ENCODE results near the gene NXPE3. TPM values are rescaled to one million over a fixed set of nuclear protein-coding genes. Genes with fewer than 3 reads are reported as not detected.

The NXPE3 gene
- polyA plus RNA-seq, 1 donor from 2014 or later = 6.6 TPM

DNA sequence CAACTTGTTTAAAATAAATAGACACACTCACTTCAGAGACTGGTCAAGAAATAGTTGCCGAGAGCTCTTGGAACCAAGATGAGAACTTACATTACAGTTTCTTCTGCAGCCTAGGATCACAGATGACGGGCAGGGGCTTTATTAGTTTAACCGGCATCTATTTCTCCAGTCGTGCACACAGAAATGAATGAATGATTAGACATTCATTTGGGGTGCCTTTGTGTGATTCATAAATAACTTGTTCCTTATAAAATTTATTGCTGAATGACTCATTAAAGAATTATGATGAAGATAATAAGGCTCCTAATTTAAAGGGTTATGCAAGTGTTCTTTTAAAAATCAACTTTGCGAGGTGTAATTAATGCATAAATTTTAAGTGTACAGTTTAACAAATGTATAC lies 91.1 kb downstream of the NXPE3 start:
- no peak for TF ChIP-seq EZH2 (IDR thresholded peaks at IDR 0.05; ENCODE audit: borderline replicate concordance, insufficient read depth, low read length, poor library complexity, severe bottlenecking)
- TF ChIP-seq MXI1 (conservative IDR thresholded peaks at IDR 0.05; ENCODE audit: poor library complexity, severe bottlenecking) = no peak
- no peak for TF ChIP-seq POLR2AphosphoS5 (IDR thresholded peaks at IDR 0.05)
- TF ChIP-seq, protein P1, sequence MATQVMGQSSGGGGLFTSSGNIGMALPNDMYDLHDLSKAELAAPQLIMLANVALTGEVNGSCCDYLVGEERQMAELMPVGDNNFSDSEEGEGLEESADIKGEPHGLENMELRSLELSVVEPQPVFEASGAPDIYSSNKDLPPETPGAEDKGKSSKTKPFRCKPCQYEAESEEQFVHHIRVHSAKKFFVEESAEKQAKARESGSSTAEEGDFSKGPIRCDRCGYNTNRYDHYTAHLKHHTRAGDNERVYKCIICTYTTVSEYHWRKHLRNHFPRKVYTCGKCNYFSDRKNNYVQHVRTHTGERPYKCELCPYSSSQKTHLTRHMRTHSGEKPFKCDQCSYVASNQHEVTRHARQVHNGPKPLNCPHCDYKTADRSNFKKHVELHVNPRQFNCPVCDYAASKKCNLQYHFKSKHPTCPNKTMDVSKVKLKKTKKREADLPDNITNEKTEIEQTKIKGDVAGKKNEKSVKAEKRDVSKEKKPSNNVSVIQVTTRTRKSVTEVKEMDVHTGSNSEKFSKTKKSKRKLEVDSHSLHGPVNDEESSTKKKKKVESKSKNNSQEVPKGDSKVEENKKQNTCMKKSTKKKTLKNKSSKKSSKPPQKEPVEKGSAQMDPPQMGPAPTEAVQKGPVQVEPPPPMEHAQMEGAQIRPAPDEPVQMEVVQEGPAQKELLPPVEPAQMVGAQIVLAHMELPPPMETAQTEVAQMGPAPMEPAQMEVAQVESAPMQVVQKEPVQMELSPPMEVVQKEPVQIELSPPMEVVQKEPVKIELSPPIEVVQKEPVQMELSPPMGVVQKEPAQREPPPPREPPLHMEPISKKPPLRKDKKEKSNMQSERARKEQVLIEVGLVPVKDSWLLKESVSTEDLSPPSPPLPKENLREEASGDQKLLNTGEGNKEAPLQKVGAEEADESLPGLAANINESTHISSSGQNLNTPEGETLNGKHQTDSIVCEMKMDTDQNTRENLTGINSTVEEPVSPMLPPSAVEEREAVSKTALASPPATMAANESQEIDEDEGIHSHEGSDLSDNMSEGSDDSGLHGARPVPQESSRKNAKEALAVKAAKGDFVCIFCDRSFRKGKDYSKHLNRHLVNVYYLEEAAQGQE (IDR thresholded peaks at IDR 0.05; ENCODE audit: borderline replicate concordance) = no peak
- TF ChIP-seq, protein P2, sequence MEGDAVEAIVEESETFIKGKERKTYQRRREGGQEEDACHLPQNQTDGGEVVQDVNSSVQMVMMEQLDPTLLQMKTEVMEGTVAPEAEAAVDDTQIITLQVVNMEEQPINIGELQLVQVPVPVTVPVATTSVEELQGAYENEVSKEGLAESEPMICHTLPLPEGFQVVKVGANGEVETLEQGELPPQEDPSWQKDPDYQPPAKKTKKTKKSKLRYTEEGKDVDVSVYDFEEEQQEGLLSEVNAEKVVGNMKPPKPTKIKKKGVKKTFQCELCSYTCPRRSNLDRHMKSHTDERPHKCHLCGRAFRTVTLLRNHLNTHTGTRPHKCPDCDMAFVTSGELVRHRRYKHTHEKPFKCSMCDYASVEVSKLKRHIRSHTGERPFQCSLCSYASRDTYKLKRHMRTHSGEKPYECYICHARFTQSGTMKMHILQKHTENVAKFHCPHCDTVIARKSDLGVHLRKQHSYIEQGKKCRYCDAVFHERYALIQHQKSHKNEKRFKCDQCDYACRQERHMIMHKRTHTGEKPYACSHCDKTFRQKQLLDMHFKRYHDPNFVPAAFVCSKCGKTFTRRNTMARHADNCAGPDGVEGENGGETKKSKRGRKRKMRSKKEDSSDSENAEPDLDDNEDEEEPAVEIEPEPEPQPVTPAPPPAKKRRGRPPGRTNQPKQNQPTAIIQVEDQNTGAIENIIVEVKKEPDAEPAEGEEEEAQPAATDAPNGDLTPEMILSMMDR (IDR thresholded peaks at IDR 0.05; ENCODE audit: poor library complexity, severe bottlenecking) = no peak
- TF ChIP-seq TAF1 (IDR thresholded peaks at IDR 0.05; ENCODE audit: low read depth) = no peak
- no peak for TF ChIP-seq SMC3 (conservative IDR thresholded peaks at IDR 0.05; ENCODE audit: poor library complexity)
- no peak for TF ChIP-seq RAD21 (conservative IDR thresholded peaks at IDR 0.05)
- no peak for TF ChIP-seq EP300 (conservative IDR thresholded peaks at IDR 0.05; ENCODE audit: poor library complexity, severe bottlenecking)

DNA sequence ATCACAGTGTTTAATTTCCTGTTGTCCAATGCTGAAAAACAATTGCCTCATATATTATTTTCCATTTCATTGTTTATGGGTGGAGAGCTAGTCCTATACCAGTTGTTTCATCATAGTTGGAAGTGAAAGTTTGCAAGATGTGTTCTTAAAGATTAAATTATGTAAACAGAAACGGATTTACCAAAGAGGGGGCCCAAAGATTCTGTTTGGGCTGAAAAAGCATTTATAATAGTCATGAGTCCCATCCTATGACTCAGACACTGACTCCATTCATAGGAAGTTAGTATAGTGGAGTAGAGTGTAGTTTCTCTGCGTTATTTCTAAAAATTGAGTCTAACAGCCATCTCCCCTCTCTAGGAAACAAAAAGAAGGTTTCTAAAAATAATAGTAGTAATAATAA lies 94.6 kb downstream of the NXPE3 start:
- H3K36me3 ChIP-seq (ENCODE audit: insufficient read depth, low read length) = no peaks in the 10 kb centered on the region
- no peaks in the 10 kb centered on the region for H3K27me3 ChIP-seq (ENCODE audit: insufficient read depth, low read depth, low read length)
- no peaks in the 10 kb centered on the region for H3K9me3 ChIP-seq (ENCODE audit: low read length)
- H3K79me2 ChIP-seq (replicated peaks; ENCODE audit: insufficient read depth, low read length) = no peaks in the 10 kb centered on the region
- no peak overlapping the region for H3K9ac ChIP-seq (ENCODE audit: low read length)
- H3K4me2 ChIP-seq (ENCODE audit: low read length) = no peak overlapping the region
- TF ChIP-seq EZH2 (IDR thresholded peaks at IDR 0.05; ENCODE audit: borderline replicate concordance, insufficient read depth, low read length, poor library complexity, severe bottlenecking) = no peak
- TF ChIP-seq, protein P1 (IDR thresholded peaks at IDR 0.05; ENCODE audit: borderline replicate concordance) = no peak
- no peak for TF ChIP-seq RAD21 (conservative IDR thresholded peaks at IDR 0.05)
- no peak for TF ChIP-seq EP300 (conservative IDR thresholded peaks at IDR 0.05; ENCODE audit: poor library complexity, severe bottlenecking)
- TF ChIP-seq TAF1 (IDR thresholded peaks at IDR 0.05; ENCODE audit: low read depth) = no peak
- TF ChIP-seq, protein P2 (IDR thresholded peaks at IDR 0.05; ENCODE audit: poor library complexity, severe bottlenecking) = no peak
- TF ChIP-seq POLR2AphosphoS5 (IDR thresholded peaks at IDR 0.05) = no peak
- TF ChIP-seq MXI1 (conservative IDR thresholded peaks at IDR 0.05; ENCODE audit: poor library complexity, severe bottlenecking) = no peak
- TF ChIP-seq SMC3 (conservative IDR thresholded peaks at IDR 0.05; ENCODE audit: poor library complexity) = no peak
- H3K4me3 ChIP-seq (ENCODE audit: low read length) = no peak overlapping the region
- no peaks in the 10 kb centered on the region for H4K20me1 ChIP-seq (ENCODE audit: insufficient read depth)
- no peak overlapping the region for H2AFZ ChIP-seq (ENCODE audit: low read depth, low read length)
- H3K9me2 ChIP-seq (ENCODE audit: insufficient read depth, low read length) = no peaks in the 10 kb centered on the region
- no peaks in the 10 kb centered on the region for H3F3A ChIP-seq (ENCODE audit: insufficient read depth, low read length, poor library complexity, severe bottlenecking)
- no peak overlapping the region for H3K27ac ChIP-seq (ENCODE audit: low read length)

More for the DNA sequence above, 91.1 kb downstream of the NXPE3 start:
- Histone ChIP-seq H3K4me2 (ENCODE audit: low read length) (no peak overlapping the region), H3K27me3 (ENCODE audit: insufficient read depth, low read depth, low read length) (no peaks in the 10 kb centered on the region), H3K9ac (ENCODE audit: low read length) (no peak overlapping the region), H3K4me3 (ENCODE audit: low read length) (no peak overlapping the region), H3K9me3 (ENCODE audit: low read length) (no peaks in the 10 kb centered on the region), H3K9me2 (ENCODE audit: insufficient read depth, low read length) (no peaks in the 10 kb centered on the region), H3K79me2 (replicated peaks; ENCODE audit: insufficient read depth, low read length) (no peaks in the 10 kb centered on the region), H4K20me1 (ENCODE audit: insufficient read depth) (no peaks in the 10 kb centered on the region), H3K27ac (ENCODE audit: low read length) (no peak overlapping the region), H3K36me3 (ENCODE audit: insufficient read depth, low read length) (no peaks in the 10 kb centered on the region), H2AFZ (ENCODE audit: low read depth, low read length) (no peak overlapping the region), H3F3A (ENCODE audit: insufficient read depth, low read length, poor library complexity, severe bottlenecking) (no peaks in the 10 kb centered on the region)
